ENCODE data around the gene C1D. TPM values are rescaled to one million over a fixed set of nuclear protein-coding genes. Genes with fewer than 3 reads are reported as not detected.

C1D gene
- total RNA-seq, 1 experiment from 2014 or later: 21.1 TPM

- 0 out of 2 replicates have a peak, but pooled peaks cover 2% of the 10 kb centered on the region for H3K9me2 ChIP-seq (ENCODE audit: insufficient read depth)
- peaks cover 0 to 4% of the 10 kb centered on the region in 2 experiments; a peak in 1 of 4 replicates for H3K9me3 ChIP-seq (ENCODE audit: control insufficient read depth in 1 of 2, insufficient read depth in 1 of 2, low read depth in 1 of 2, low read length in 2 of 2)
- no peak overlapping the region for H3K4me3 ChIP-seq (replicated peaks in 1 of 2; ENCODE audit: low read depth in 1 of 2, low read length in 2 of 2)
- no peaks in the 10 kb centered on the region for H3K36me3 ChIP-seq (ENCODE audit: control insufficient read depth in 1 of 2, insufficient read depth in 2 of 2, low read length in 2 of 2)
- H3K9ac ChIP-seq (ENCODE audit: low read length): no peak overlapping the region
- H3K4me1 ChIP-seq (ENCODE audit: control insufficient read depth in 1 of 2, insufficient read depth in 2 of 2, low read length in 2 of 2): no peaks in the 10 kb centered on the region
- ChIA-PET RAD21 (ENCODE audit: low non-redundant PET in 1 of 2, low total read pairs in 2 of 2, uncharacterized antibody in 2 of 2, unreplicated experiment in 2 of 2) (no interaction called here), CTCF (no interaction called here), POLR2A (no interaction called here)
- H3K79me2 ChIP-seq (ENCODE audit: insufficient read depth, low read length): no peaks in the 10 kb centered on the region
- H3K27ac ChIP-seq (ENCODE audit: low read depth, low read length): no peak overlapping the region
- H3K27me3 ChIP-seq (ENCODE audit: insufficient read depth, low read length): no peaks in the 10 kb centered on the region
- TF ChIP-seq CEBPB (IDR thresholded peaks at IDR 0.05; ENCODE audit: low read depth) (no peak), FOSL1 (IDR thresholded peaks at IDR 0.05; ENCODE audit: low read depth) (no peak), EZH2 (IDR thresholded peaks at IDR 0.05) (no peak), TCF7L2 (IDR thresholded peaks at IDR 0.05; ENCODE audit: borderline replicate concordance, extremely low read depth, insufficient read depth, insufficient read length) (no peak), EZH2phosphoT487 (IDR thresholded peaks at IDR 0.05; ENCODE audit: borderline replicate concordance) (no peak), ATF3 (IDR thresholded peaks at IDR 0.05) (no peak), ZBTB33 (IDR thresholded peaks at IDR 0.05; ENCODE audit: extremely low read depth, insufficient replicate concordance, low read length) (no peak), ZNF274 (IDR thresholded peaks at IDR 0.05; ENCODE audit: low read depth, low read length) (no peak), RAD21 (IDR thresholded peaks at IDR 0.05; ENCODE audit: low read depth) (no peak), CBX3 (IDR thresholded peaks at IDR 0.05; ENCODE audit: low read depth) (no peak), JUND (IDR thresholded peaks at IDR 0.05) (no peak), SP1 (IDR thresholded peaks at IDR 0.05; ENCODE audit: low read depth) (no peak)
- DNase-seq (ENCODE audit: low read depth, low spot score) (no peak), ATAC-seq (no peak)
- H3K4me2 ChIP-seq (ENCODE audit: low read length): no peak overlapping the region
- H2AFZ ChIP-seq (ENCODE audit: low read depth, low read length, poor library complexity, severe bottlenecking): no peak overlapping the region
- BruUV-seq (replicated peaks): no TSS peak
- no peaks in the 10 kb centered on the region for H4K20me1 ChIP-seq (ENCODE audit: insufficient read depth)
- intact Hi-C loops (cut with micrococcal nuclease): no loop called here
Measured at GRCh38 chr2:68103030-68103708, 40.4 kb upstream of the C1D start.
